ENCODE results near the gene NEB. TPM values are rescaled to one million over a fixed set of nuclear protein-coding genes. Genes with fewer than 3 reads are reported as not detected.
A peak's percentile ranks its signal among the peaks of the same experiment; 100 is the strongest.

The NEB gene
- total and polyA plus RNA-seq, 2 of the 13 experiments (the other 11 are each of a cell fraction or from before 2014, with no cell fraction given), result 0.21 to 0.24 TPM

- no peak overlapping the region for H3K27ac ChIP-seq (ENCODE audit: extremely low read length, insufficient read depth, low read length)
- H3K4me2 ChIP-seq (ENCODE audit: low read depth, low read length), result no peak overlapping the region
- ATAC-seq (no peak), FAIRE-seq (no peak), DNase-seq (ENCODE audit: low spot score) (no peak)
- H3K79me2 ChIP-seq (ENCODE audit: insufficient read depth, low read length), result no peaks in the 10 kb centered on the region
- BruUV-seq (replicated peaks), result no TSS peak
- intact Hi-C loops (cut with micrococcal nuclease; ENCODE audit: unreplicated experiment) (loop anchor here (10.0 kb wide), 2 partner anchors 124 to 266 kb away; no protein-coding TSS in a partner anchor), in situ Hi-C loops (cut with HindIII; ENCODE audit: extremely low pct_ligation_motif_present, low pct_unique_long_range_greater_than_20kb) (no loop called here)
- H3K4me3 ChIP-seq (replicated peaks in 1 of 3; ENCODE audit: insufficient read depth in 1 of 3, low read depth in 2 of 3, low read length in 3 of 3), result no peak overlapping the region
- no peaks in the 10 kb centered on the region for H3K27me3 ChIP-seq (ENCODE audit: control insufficient read depth in 1 of 2, insufficient read depth in 2 of 2, low read length in 2 of 2)
- 60% methylated on average over 3 of the region's 3 CpGs for WGBS (ENCODE audit: low lambda C conversion rate)
- CTCF ChIA-PET (ENCODE audit: low intra/inter-chr PET ratio, low total read pairs), result no interaction called here
- POLR2A ChIA-PET, result no interaction called here
- no peaks in the 10 kb centered on the region for H3K9me3 ChIP-seq (ENCODE audit: low read length)
- H2AFZ ChIP-seq (ENCODE audit: low read length), result no peak overlapping the region
- H3K9ac ChIP-seq (ENCODE audit: insufficient read depth, low read depth, low read length), result no peak overlapping the region
- no peaks in the 10 kb centered on the region for H4K20me1 ChIP-seq (ENCODE audit: insufficient read depth, low read length)
- H3K36me3 ChIP-seq (replicated peaks in 1 of 2; ENCODE audit: control insufficient read depth in 1 of 2, insufficient read depth in 2 of 2, low read length in 2 of 2), result no peaks in the 10 kb centered on the region
- TF ChIP-seq GLI4 (CRISPR knock-in tag; IDR thresholded peaks at IDR 0.05; ENCODE audit: borderline replicate concordance) (no peak), ZNF275 (CRISPR knock-in tag; IDR thresholded peaks at IDR 0.05; ENCODE audit: borderline replicate concordance) (no peak), ZMYM3 (CRISPR knock-in tag; IDR thresholded peaks at IDR 0.05) (0 out of 2 replicates have a peak, but pooled peaks have one; percentile 31), SALL1 (CRISPR knock-in tag; IDR thresholded peaks at IDR 0.05) (peak; percentile 34; the same call in 1 of the 2 replicates), ZNF629 (CRISPR knock-in tag; conservative IDR thresholded peaks at IDR 0.05) (peak; percentile 72), ZNF576 (CRISPR knock-in tag; IDR thresholded peaks at IDR 0.05) (0 out of 2 replicates have a peak, but pooled peaks have one; percentile 38), PHF5A (CRISPR knock-in tag; IDR thresholded peaks at IDR 0.05; ENCODE audit: low read depth, unreplicated experiment) (no peak), REPIN1 (CRISPR knock-in tag; IDR thresholded peaks at IDR 0.05; ENCODE audit: borderline replicate concordance, low read depth) (no peak)
- peaks cover 71% of the 10 kb centered on the region for H3K4me1 ChIP-seq (ENCODE audit: insufficient read depth, low read length)
These were observed 24.5 kb upstream of the NEB start for GRCh38 chr2:151758744-151759143.
